Measurements from ENCODE around the gene GALNT7. TPM values are rescaled to one million over a fixed set of nuclear protein-coding genes. Genes with fewer than 3 reads are reported as not detected.

GALNT7 gene
- total RNA-seq, 1 donor from 2014 or later, result 36.2 TPM

GRCh38 chr4:173257732-173258717, 89.4 kb downstream of the GALNT7 start:
- TF ChIP-seq CTCF (conservative IDR thresholded peaks at IDR 0.05), result peak; percentile 87
- peaks cover 7% of the 10 kb centered on the region for H3K36me3 Mint-ChIP-seq (ENCODE audit: low read depth)
- peak; percentile 38 for DNase-seq (ENCODE audit: low read depth, low spot score)
- H3K9me3 Mint-ChIP-seq, result no peaks in the 10 kb centered on the region
- H3K27me3 Mint-ChIP-seq (ENCODE audit: low read depth), result no peaks in the 10 kb centered on the region
- peak overlapping the region; percentile 45 for H3K27ac Mint-ChIP-seq (ENCODE audit: unreplicated experiment)
- H3K4me1 Mint-ChIP-seq, result peaks cover 14% of the 10 kb centered on the region
- no peak overlapping the region for H3K4me3 Mint-ChIP-seq

GRCh38 chr4:173258866-173259265, 90.3 kb downstream of the GALNT7 start:
- no peaks in the 10 kb centered on the region for H3K9me3 Mint-ChIP-seq
- TF ChIP-seq CTCF (conservative IDR thresholded peaks at IDR 0.05), result no peak
- peaks cover 4% of the 10 kb centered on the region for H3K36me3 Mint-ChIP-seq (ENCODE audit: low read depth)
- no peak overlapping the region for H3K4me3 Mint-ChIP-seq
- peaks cover 15% of the 10 kb centered on the region for H3K4me1 Mint-ChIP-seq
- H3K27me3 Mint-ChIP-seq (ENCODE audit: low read depth), result no peaks in the 10 kb centered on the region
- H3K27ac Mint-ChIP-seq (ENCODE audit: unreplicated experiment), result no peak overlapping the region
- no peak for DNase-seq (ENCODE audit: low read depth, low spot score)

GRCh38 chr4:173259310-173259709, 90.7 kb downstream of the GALNT7 start:
- no peak overlapping the region for H3K4me3 Mint-ChIP-seq
- peak; percentile 41 for TF ChIP-seq CTCF (conservative IDR thresholded peaks at IDR 0.05)
- DNase-seq (ENCODE audit: low read depth, low spot score), result no peak
- no peaks in the 10 kb centered on the region for H3K27me3 Mint-ChIP-seq (ENCODE audit: low read depth)
- H3K27ac Mint-ChIP-seq (ENCODE audit: unreplicated experiment), result no peak overlapping the region
- peaks cover 19% of the 10 kb centered on the region for H3K4me1 Mint-ChIP-seq
- peaks cover 4% of the 10 kb centered on the region for H3K36me3 Mint-ChIP-seq (ENCODE audit: low read depth)
- H3K9me3 Mint-ChIP-seq, result no peaks in the 10 kb centered on the region

DNA sequence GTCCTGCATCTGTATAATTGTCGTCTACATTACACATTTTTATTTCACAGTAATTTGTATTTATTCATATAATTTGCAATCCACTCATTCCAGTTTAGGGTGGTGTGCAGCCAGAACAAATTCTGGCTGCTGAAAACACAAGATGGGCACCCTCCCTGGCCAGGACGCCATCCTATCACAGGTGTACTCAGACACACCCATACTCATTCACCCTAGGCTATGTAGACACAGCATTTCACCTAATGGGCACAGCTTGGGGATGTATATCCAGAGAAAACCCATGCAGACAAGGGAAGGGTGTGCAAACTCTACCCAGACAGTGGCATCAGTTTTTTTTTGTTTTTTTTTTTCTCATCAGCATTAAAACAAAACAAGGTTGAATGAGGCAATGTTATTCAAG, 92.4 kb downstream of the GALNT7 start:
- no peak for TF ChIP-seq CTCF (conservative IDR thresholded peaks at IDR 0.05)
- H3K9me3 Mint-ChIP-seq, result no peaks in the 10 kb centered on the region
- no peak overlapping the region for H3K27ac Mint-ChIP-seq (ENCODE audit: unreplicated experiment)
- peaks cover 1% of the 10 kb centered on the region for H3K36me3 Mint-ChIP-seq (ENCODE audit: low read depth)
- H3K27me3 Mint-ChIP-seq (ENCODE audit: low read depth), result no peaks in the 10 kb centered on the region
- H3K4me1 Mint-ChIP-seq, result peaks cover 17% of the 10 kb centered on the region
- no peak overlapping the region for H3K4me3 Mint-ChIP-seq
- no peak for DNase-seq (ENCODE audit: low read depth, low spot score)

DNA sequence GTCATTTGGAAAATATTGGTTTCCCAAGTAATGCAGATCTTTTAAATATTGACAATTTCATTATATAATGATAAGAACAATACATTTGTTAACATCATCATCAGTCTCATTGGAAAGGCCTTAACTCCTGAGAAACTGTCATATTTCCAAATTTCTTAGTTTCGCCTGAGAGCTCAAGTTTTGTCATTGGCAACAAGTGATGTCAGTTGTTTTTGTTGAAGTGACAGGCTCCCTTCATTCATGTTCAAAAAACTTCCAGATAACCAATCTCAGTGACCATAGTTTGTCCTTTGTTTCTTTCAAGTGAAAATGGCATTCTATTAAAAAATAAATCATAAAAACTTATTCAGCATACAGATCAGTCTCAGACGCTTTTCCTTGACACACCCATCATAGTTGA, 93.8 kb downstream of the GALNT7 start:
- TF ChIP-seq CTCF (conservative IDR thresholded peaks at IDR 0.05), result no peak
- Mint-ChIP-seq H3K4me3 (no peak overlapping the region), H3K4me1 (peaks cover 17% of the 10 kb centered on the region), H3K9me3 (no peaks in the 10 kb centered on the region), H3K36me3 (ENCODE audit: low read depth) (peaks cover 2% of the 10 kb centered on the region), H3K27me3 (ENCODE audit: low read depth) (no peaks in the 10 kb centered on the region), H3K27ac (ENCODE audit: unreplicated experiment) (no peak overlapping the region)
- no peak for DNase-seq (ENCODE audit: low read depth, low spot score)
